Body of pancreas (tissue), 4 donors: ENCODE measurements around the gene ZNF484. TPM values are rescaled to one million over a fixed set of nuclear protein-coding genes. Genes with fewer than 3 reads are reported as not detected.
"Not testable (repeated sequence)": the region's sequence is repeated elsewhere in the genome, so short reads cannot be mapped to it uniquely, and the experiment has no call there.

ENCODE experiments used
- ATAC-seq: fragments of 150-250 bp; one replicate; pipeline ENCODE4 v1.9.1; 2016
- DNase-seq, 4 donors: peaks; one replicate each; pipeline ENCODE4 v3.0.0-alpha.2; 2019
- H3K27ac ChIP-seq, 4 donors: fragments of 200-600 bp; sonication (generic); 1 replicate in 3 of 4; 2 replicates in 1 of 4; pipeline versions ENCODE4 v1.5.1 to v1.6.1; 2016 to 2019; ENCODE audit warnings: mild to moderate bottlenecking in 1 of 4, mixed read lengths in 1 of 4, moderate library complexity in 1 of 4
- H3K27me3 ChIP-seq, 2 donors: fragments of 200-600 bp; sonication (generic); one replicate each; pipeline ENCODE4 v1.6.0; 2016; ENCODE audit warnings: mild to moderate bottlenecking in 1 of 2
- H3K36me3 ChIP-seq, 2 donors: fragments of 200-600 bp; sonication (generic); replicated peaks in 1 of 2; 2 replicates each; pipeline ENCODE4 v1.5.1; 2016; ENCODE audit warnings: low read depth in 2 of 2; ENCODE audit not compliant: insufficient read depth in 1 of 2
- H3K4me1 ChIP-seq: fragments of 200-600 bp; sonication (generic); one replicate; pipeline ENCODE4 v1.6.0; 2016
- H3K4me3 ChIP-seq, 2 donors: fragments of 200-600 bp; sonication (generic); 1 replicate in 1 of 2; 2 replicates in 1 of 2; pipeline ENCODE4 v1.5.1; 2016 to 2019
- H3K9me3 ChIP-seq, 3 donors: fragments of 200-600 bp; sonication (generic); 1 replicate in 2 of 3; 2 replicates in 1 of 3; pipeline ENCODE4 v1.5.1; 2016
- POLR2A ChIP-seq, 3 donors: fragments of 450-650 bp; IDR thresholded peaks; one replicate each; pipeline ENCODE4 v1.6.1; 2016; ENCODE audit warnings: antibody characterized with exemption in 3 of 3, mild to moderate bottlenecking in 2 of 3
- WGBS, 2 donors: methylation state at CpG; one replicate each; pipeline ENCODE4 v1.1.5; 2017; 5-methylcytosine and 5-hydroxymethylcytosine counted together
- intact Hi-C: fragments of 100-400 bp; cut with DNase I; formaldehyde crosslinking; loops from one replicate; pipeline ENCODE4 v1.15.1; 2023
- total RNA-seq, 2 donors: library from RNA; depleted of rRNA; stranded (reverse); fragments of >200 nt; gene quantifications; one replicate each; pipeline ENCODE4 v1.1.0, GENCODE V29; 2016
- TF ChIP-seq, protein P1 (sequence below), 7 experiments: fragments of 450-650 bp in 4 of 7; fragments of 200-600 bp in 3 of 7; sonication (generic) in 3 of 7; IDR thresholded peaks; one replicate each; pipeline ENCODE4 v1.5.1; 2016 to 2019; ENCODE audit warnings: antibody characterized with exemption in 7 of 7

ZNF484 gene
- total RNA-seq, 2 donors from 2014 or later: 5.3 to 7.0 TPM

DNA sequence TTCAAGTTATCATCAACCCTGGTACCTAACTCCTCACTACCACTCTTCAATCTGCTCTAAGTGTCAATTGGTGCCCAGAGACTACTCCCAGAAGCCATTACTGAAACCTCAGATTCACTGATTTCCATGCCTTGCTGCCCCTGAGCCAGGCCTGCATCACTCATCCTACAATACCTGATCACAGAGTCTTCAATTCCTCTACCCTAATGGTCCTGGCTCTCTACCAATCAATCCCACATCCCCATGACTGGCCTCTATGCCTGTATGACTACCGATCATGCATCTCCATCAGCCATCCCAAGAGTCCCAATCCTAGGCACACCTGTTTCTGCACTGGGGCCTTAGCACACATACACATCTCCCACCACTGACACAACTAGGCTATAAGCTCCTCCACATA is 2.5 kb downstream of the ZNF484 start:
- H3K36me3 ChIP-seq: no peaks in the 10 kb centered on the region
- ATAC-seq (no peak), DNase-seq (no peak)
- no peaks in the 10 kb centered on the region for H3K27me3 ChIP-seq
- no peak for TF ChIP-seq POLR2A (IDR thresholded peaks at IDR 0.05)
- TF ChIP-seq, protein P1, sequence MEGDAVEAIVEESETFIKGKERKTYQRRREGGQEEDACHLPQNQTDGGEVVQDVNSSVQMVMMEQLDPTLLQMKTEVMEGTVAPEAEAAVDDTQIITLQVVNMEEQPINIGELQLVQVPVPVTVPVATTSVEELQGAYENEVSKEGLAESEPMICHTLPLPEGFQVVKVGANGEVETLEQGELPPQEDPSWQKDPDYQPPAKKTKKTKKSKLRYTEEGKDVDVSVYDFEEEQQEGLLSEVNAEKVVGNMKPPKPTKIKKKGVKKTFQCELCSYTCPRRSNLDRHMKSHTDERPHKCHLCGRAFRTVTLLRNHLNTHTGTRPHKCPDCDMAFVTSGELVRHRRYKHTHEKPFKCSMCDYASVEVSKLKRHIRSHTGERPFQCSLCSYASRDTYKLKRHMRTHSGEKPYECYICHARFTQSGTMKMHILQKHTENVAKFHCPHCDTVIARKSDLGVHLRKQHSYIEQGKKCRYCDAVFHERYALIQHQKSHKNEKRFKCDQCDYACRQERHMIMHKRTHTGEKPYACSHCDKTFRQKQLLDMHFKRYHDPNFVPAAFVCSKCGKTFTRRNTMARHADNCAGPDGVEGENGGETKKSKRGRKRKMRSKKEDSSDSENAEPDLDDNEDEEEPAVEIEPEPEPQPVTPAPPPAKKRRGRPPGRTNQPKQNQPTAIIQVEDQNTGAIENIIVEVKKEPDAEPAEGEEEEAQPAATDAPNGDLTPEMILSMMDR (IDR thresholded peaks at IDR 0.05): no peak
- H3K27ac ChIP-seq: no peak overlapping the region
- H3K9me3 ChIP-seq: no peaks in the 10 kb centered on the region
- 78 to 95% methylated on average over 1 of the region's 1 CpG for WGBS, 2 donors
- intact Hi-C loops: no loop called here
- H3K4me1 ChIP-seq: peaks cover 5% of the 10 kb centered on the region
- no peak overlapping the region for H3K4me3 ChIP-seq

DNA sequence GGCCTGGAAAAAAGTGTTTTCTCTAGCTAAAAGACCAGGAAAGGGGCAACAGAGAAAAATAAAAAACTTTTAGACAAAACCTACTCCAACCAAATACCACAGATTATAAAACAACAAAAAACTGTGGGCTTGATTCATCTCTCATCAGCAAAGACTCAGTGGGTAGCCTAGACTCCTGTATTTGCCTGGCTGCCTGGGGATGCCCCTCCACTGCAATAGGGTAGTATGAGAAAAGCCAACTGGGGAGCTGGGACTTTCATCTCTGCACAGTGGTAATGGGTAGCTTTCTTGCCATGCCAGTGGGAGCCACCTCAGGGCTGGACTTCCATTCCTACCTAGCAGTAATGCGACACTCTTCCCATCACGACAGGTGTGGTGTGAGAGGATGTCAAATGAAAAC is 7.5 kb downstream of the ZNF484 start:
- DNase-seq (no peak), ATAC-seq (no peak)
- no peaks in the 10 kb centered on the region for H3K9me3 ChIP-seq
- no peak overlapping the region for H3K27ac ChIP-seq
- no peak overlapping the region for H3K4me3 ChIP-seq
- WGBS, 2 donors: 100% methylated on average over 2 of the region's 2 CpGs
- H3K36me3 ChIP-seq: no peaks in the 10 kb centered on the region
- intact Hi-C loops: no loop called here
- H3K27me3 ChIP-seq: no peaks in the 10 kb centered on the region
- TF ChIP-seq POLR2A (IDR thresholded peaks at IDR 0.05): no peak
- TF ChIP-seq, protein P1 (IDR thresholded peaks at IDR 0.05): no peak
- H3K4me1 ChIP-seq: no peaks in the 10 kb centered on the region

DNA sequence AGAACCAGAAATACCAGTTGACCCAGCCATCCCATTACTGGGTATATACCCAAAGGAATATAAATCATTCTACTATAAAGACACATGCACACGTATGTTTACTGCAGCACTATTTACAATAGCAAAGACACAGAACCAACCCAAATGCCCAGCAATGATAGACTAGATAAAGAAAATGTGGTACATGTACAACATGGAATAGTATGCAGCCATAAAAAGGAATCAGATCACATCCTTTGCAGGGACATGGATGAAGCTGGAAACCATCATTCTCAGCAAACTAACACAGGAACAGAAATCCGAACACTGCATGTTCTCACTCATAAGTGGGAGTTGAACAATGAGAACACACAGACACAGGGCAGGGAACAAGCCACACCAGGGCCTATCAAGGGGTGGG is 11.2 kb downstream of the ZNF484 start:
- H3K4me3 ChIP-seq, DNase-seq, intact Hi-C loops, H3K36me3 ChIP-seq, H3K9me3 ChIP-seq, H3K27me3 ChIP-seq, ATAC-seq, H3K27ac ChIP-seq, H3K4me1 ChIP-seq: not testable (repeated sequence)
- WGBS, 2 donors: 93 to 98% methylated on average over 2 of the region's 2 CpGs

DNA sequence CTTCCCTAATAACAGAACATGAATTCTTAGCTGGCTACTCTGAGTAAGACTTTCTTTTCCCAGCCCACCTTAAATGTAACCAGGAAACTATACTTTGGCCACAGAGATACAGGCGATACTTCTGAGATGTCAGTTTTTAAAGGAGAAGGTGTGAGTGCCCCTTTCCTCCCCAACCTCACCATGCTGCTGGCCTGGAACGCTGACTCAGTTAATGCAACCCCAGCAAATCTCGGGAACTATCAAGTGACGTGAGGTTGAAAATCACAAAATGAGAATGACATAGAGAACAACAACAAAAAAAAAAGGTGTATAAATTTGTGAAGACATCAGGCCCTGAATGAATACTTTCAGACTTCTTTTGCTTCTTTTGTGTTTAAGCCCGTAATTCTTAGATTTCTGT is 13.7 kb downstream of the ZNF484 start:
- 86 to 89% methylated on average over 5 of the region's 5 CpGs for WGBS, 2 donors
- ATAC-seq (no peak), DNase-seq (no peak)
- H3K36me3 ChIP-seq: no peaks in the 10 kb centered on the region
- H3K4me3 ChIP-seq: no peak overlapping the region
- TF ChIP-seq POLR2A (IDR thresholded peaks at IDR 0.05): no peak
- TF ChIP-seq, protein P1 (IDR thresholded peaks at IDR 0.05): no peak
- intact Hi-C loops: no loop called here
- no peaks in the 10 kb centered on the region for H3K4me1 ChIP-seq
- H3K27ac ChIP-seq: no peak overlapping the region
- H3K9me3 ChIP-seq: no peaks in the 10 kb centered on the region
- H3K27me3 ChIP-seq: no peaks in the 10 kb centered on the region

DNA sequence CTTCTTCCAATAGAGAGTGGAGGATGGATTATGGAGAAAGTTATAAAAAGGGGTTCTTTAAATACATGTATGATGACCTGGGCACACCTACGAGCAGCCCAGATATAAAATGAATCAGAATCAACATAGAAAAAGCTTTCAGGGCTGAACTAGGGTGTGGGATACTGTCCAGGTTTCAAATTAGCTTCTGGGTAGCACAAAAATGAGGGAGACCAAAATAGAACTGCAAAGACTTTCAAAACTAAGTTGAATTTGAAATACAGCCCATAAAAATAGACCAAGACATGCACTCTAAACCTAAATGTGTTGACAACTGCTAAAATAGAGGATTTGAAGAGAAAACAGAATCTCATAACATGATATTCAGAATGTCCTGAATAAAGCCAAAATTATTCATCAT is 17.0 kb downstream of the ZNF484 start:
- no peak overlapping the region for H3K27ac ChIP-seq
- H3K36me3 ChIP-seq: no peaks in the 10 kb centered on the region
- no peaks in the 10 kb centered on the region for H3K9me3 ChIP-seq
- intact Hi-C loops: no loop called here
- no peak overlapping the region for H3K4me3 ChIP-seq
- ATAC-seq (no peak), DNase-seq (no peak)
- H3K4me1 ChIP-seq: no peaks in the 10 kb centered on the region
- TF ChIP-seq, protein P1 (IDR thresholded peaks at IDR 0.05): no peak
- TF ChIP-seq POLR2A (IDR thresholded peaks at IDR 0.05): no peak
- WGBS, 2 donors: 88 to 89% methylated on average over 1 of the region's 1 CpG
- H3K27me3 ChIP-seq: no peaks in the 10 kb centered on the region
